HG03066 (cell line): ENCODE results near the gene MATN1.

Source experiments
- ATAC-seq: cut with Tn5 transposase; IDR thresholded peaks from one replicate; pipeline ENCODE4 v1.9.1; 2021; ENCODE audit warnings: low read depth; ENCODE audit not compliant: unreplicated experiment

Gene MATN1

DNA sequence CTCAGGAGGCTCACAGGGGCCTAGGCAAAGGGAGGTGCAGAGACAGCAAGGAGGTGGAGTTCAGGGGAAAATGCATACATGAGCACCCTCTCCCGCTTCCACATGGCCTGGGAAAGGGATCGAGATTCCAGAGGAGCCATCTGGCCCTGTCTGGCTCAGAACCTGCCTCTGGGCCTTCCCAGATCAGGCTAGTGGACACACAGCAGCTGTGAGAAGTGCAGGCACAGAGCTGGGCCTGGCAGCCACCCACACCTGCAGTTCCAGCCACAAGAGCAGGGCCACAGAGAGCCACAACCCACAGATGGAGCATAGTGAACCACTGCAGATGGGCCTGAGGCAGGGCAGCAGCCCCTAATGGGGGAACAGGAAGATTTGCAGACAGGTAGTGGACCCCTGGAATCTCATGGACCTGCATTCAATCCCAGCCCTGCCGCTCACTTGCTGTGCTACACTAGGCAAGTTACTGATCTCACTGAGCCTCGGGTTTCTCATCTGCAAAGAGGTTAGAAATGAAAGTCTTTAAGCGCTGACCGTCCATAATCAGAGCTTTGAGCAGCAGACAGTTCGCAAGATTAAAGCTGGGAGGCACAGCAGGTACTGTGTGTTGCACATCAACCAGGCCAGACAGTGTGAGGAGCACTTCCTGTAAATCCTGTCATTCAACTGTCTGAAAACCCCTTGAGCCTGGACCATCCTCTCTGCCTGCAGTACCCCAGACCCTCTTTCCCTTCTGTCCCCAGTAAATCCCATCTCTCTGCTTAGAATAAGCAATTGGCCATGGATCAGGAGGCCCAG, 58.0 kb downstream of the MATN1 start:
- no peak for ATAC-seq

DNA sequence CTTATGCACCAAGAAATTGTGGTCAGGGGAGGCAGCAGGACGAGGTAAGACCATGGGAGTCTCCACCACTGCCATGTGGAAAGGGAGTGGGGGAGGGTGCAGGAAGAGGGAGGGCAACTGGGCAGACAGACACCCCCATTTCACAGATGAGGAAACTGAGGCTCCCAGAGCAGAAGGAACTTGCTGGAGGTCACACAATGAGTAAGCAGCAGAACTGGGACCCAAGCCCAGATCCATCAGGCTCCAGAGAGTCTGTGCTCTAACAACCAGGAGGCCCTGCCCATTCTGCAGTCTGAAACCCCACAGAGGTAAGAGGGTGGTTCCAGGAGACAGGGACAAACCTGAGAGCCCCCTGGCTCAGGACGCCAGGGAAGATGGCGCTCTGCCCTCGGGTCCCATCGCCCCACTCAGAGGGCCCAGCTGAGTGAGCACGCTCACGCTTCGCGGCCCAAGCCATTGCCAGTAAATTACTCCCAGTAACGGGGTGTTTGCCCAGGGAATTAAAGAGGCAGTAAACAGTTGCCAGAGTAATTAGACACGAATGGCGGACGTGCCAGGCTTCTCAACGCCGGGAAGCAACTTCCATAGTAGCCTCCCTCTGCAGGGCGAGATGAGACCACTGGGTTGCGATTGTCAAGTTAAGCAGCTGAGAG, 59.2 kb downstream of the MATN1 start:
- ATAC-seq = no peak

DNA sequence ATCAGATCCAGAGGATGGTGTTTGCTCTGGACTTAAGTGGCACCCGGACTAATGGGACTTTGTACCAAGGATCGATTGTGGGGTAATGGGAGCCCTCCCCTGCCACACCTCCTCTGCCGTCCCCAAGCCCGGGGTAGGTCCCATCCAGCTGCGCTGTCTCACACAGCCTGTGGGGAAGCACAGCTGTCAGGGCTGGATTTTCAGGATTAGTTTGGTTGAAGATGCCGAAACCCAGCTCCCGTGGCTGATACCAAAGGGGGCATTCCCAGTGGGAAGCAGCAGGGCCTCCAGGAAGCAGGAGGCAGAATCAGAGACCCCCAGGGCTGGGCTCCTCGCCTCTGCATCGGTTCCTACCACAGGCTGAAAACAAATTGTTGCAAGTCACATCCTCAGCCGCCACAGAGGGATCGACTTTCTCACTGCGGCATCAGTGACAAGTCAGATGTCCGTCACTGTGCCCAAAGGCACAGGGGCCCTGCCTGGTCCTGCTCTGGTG, 59.7 kb downstream of the MATN1 start:
- no peak for ATAC-seq

DNA sequence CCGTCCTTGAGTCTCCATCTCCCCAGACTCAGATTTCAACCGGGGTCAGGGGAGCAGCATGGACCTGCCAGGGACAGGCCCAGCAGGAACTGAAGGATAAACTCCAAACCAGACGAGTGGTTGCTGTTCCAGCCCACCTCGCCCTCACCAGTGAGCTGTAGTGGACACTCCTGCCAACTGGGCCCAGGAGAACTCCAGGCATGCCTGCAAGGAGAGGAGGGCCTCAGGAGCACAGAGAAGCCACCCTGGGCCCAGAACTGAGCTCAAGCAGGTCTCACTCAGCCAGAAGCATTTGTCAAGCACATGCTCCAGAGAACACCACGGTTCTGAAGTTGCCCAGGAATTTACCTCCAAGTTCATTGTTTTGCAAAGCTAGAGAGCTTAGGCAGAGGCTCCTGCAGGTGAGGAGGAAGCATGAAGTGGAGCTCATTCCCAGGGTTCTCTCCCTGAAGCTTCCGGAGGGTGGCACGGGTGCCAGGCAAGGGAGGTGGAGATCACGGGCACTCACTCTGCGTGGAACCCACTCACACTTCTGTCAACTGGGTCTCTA, 61.0 kb downstream of the MATN1 start:
- ATAC-seq = no peak

DNA sequence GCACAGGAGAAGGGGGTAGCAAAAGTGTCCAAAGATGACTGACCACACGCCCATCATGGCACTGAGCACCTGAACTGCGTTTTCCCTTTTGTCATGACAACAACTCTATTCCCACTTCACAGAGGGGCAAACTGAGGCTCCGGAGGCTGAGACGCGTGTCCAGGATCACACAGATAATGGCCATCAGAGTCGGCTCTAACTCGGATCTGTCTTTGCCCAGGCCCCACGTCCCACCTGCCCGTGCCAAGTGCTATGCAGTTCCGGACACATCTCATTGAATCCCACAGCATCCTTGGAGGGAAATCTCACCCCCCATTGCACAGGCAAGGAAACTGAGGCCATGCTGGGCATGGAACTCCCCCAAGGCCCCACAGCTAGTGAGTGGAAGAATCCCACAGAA, 62.1 kb downstream of the MATN1 start:
- ATAC-seq = no peak
